ENCODE results near the gene SARM1. TPM values are rescaled to one million over a fixed set of nuclear protein-coding genes. Genes with fewer than 3 reads are reported as not detected.

SARM1 gene
- total and polyA plus RNA-seq, 2 of the 13 experiments (the other 11 are each of a cell fraction or from before 2014, with no cell fraction given), result 0.73 to 0.86 TPM

DNA sequence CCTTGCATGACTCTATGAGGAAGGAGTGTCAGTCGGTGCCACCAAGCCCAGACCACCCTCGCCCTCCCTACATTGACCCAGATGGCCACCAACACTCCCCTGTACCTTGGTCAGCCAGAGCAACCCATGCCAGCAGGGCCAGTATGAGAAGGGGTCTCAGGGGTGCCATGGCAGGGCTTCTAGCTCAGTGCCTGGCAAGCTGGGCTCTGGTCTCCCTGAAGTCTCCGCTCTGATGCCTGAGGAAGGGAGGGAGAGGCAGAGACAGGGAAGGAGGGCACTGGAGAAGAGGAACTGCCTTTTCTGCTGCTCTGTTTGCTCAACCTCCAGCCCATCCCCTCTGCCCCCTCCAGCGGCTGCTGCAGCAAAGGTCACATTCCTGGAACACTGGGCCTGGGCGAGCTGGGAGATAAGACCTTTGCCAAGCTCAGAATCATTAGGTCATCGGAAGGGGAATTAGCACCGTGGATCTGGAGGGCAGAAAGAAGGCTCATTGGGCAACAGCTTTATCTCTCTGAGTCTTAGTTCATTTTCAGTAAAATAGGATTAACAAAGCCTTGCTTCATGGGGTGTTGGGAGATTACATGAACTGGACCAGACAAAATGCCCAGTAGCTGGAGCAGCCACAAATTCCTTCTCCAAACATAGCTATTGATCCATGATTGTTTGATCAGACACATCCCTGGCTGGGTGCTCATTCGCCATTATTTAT, 1.3 kb upstream of the SARM1 start, which contains the start of gene VTN (continued):
- TF ChIP-seq, protein P1, sequence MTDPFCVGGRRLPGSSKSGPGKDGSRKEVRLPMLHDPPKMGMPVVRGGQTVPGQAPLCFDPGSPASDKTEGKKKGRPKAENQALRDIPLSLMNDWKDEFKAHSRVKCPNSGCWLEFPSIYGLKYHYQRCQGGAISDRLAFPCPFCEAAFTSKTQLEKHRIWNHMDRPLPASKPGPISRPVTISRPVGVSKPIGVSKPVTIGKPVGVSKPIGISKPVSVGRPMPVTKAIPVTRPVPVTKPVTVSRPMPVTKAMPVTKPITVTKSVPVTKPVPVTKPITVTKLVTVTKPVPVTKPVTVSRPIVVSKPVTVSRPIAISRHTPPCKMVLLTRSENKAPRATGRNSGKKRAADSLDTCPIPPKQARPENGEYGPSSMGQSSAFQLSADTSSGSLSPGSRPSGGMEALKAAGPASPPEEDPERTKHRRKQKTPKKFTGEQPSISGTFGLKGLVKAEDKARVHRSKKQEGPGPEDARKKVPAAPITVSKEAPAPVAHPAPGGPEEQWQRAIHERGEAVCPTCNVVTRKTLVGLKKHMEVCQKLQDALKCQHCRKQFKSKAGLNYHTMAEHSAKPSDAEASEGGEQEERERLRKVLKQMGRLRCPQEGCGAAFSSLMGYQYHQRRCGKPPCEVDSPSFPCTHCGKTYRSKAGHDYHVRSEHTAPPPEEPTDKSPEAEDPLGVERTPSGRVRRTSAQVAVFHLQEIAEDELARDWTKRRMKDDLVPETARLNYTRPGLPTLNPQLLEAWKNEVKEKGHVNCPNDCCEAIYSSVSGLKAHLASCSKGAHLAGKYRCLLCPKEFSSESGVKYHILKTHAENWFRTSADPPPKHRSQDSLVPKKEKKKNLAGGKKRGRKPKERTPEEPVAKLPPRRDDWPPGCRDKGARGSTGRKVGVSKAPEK (CRISPR knock-in tag; IDR thresholded peaks at IDR 0.05; ENCODE audit: borderline replicate concordance), result peak; percentile 61
- TF ChIP-seq ZSCAN25 (CRISPR knock-in tag; IDR thresholded peaks at IDR 0.05), result peak; percentile 92
- TF ChIP-seq BCL6 (CRISPR knock-in tag; IDR thresholded peaks at IDR 0.05), result peak; percentile 92
- no peak for TF ChIP-seq ZNF672 (CRISPR knock-in tag; IDR thresholded peaks at IDR 0.05)
- no peak; the same call in 1 of the 2 replicates for TF ChIP-seq SNAPC2 (CRISPR knock-in tag; IDR thresholded peaks at IDR 0.05)
- TF ChIP-seq, protein P2, sequence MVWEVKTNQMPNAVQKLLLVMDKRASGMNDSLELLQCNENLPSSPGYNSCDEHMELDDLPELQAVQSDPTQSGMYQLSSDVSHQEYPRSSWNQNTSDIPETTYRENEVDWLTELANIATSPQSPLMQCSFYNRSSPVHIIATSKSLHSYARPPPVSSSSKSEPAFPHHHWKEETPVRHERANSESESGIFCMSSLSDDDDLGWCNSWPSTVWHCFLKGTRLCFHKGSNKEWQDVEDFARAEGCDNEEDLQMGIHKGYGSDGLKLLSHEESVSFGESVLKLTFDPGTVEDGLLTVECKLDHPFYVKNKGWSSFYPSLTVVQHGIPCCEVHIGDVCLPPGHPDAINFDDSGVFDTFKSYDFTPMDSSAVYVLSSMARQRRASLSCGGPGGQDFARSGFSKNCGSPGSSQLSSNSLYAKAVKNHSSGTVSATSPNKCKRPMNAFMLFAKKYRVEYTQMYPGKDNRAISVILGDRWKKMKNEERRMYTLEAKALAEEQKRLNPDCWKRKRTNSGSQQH (CRISPR knock-in tag; IDR thresholded peaks at IDR 0.05; ENCODE audit: low read depth), result peak; percentile 53; the same call in 1 of the 2 replicates
- TF ChIP-seq NR1H2 (CRISPR knock-in tag; IDR thresholded peaks at IDR 0.05; ENCODE audit: borderline replicate concordance, low read depth), result 0 out of 2 replicates have a peak, but pooled peaks have one; percentile 34
- peak; percentile 88 for TF ChIP-seq FOXK1 (CRISPR knock-in tag; IDR thresholded peaks at IDR 0.05; ENCODE audit: borderline replicate concordance, low read depth)
- peak; percentile 70; the same call in 1 of the 2 replicates for TF ChIP-seq NKX3-1 (CRISPR knock-in tag; IDR thresholded peaks at IDR 0.05)
- TF ChIP-seq DPF2 (CRISPR knock-in tag; IDR thresholded peaks at IDR 0.05; ENCODE audit: borderline replicate concordance, low read depth), result peak; percentile 94
- TF ChIP-seq RFXAP (CRISPR knock-in tag; IDR thresholded peaks at IDR 0.05; ENCODE audit: borderline replicate concordance), result peak; percentile 50; the same call in 1 of the 2 replicates
- 0 out of 2 replicates have a peak, but pooled peaks have one; percentile 52 for TF ChIP-seq NFKB2 (CRISPR knock-in tag; IDR thresholded peaks at IDR 0.05; ENCODE audit: borderline replicate concordance)
- peak; percentile 53 for TF ChIP-seq ZNF781 (CRISPR knock-in tag; IDR thresholded peaks at IDR 0.05; ENCODE audit: borderline replicate concordance, not compliant biosample characterization)
- TF ChIP-seq, protein P3, sequence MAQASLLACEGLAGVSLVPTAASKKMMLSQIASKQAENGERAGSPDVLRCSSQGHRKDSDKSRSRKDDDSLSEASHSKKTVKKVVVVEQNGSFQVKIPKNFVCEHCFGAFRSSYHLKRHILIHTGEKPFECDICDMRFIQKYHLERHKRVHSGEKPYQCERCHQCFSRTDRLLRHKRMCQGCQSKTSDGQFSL (CRISPR knock-in tag; IDR thresholded peaks at IDR 0.05), result peak; percentile 29; the same call in 1 of the 2 replicates
- TF ChIP-seq, protein P4, sequence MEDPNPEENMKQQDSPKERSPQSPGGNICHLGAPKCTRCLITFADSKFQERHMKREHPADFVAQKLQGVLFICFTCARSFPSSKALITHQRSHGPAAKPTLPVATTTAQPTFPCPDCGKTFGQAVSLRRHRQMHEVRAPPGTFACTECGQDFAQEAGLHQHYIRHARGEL (CRISPR knock-in tag; IDR thresholded peaks at IDR 0.05), result 0 out of 2 replicates have a peak, but pooled peaks have one; percentile 5
- TF ChIP-seq, protein P5, sequence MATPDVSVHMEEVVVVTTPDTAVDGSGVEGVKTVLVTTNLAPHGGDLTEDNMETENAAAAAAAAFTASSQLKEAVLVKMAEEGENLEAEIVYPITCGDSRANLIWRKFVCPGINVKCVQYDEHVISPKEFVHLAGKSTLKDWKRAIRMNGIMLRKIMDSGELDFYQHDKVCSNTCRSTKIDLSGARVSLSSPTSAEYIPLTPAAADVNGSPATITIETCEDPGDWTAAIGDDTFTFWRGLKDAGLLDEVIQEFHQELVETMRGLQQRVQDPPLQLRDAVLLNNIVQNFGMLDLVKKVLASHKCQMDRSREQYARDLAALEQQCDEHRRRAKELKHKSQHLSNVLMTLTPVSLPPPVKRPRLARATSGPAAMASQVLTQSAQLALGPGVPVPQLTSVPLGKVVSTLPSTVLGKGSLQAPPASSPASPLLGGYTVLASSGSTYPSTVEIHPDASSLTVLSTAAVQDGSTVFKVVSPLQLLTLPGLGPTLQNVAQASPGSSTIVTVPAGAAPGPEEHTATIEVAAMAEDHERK (CRISPR knock-in tag; IDR thresholded peaks at IDR 0.05; ENCODE audit: low read depth), result no peak
- TF ChIP-seq, protein P6, sequence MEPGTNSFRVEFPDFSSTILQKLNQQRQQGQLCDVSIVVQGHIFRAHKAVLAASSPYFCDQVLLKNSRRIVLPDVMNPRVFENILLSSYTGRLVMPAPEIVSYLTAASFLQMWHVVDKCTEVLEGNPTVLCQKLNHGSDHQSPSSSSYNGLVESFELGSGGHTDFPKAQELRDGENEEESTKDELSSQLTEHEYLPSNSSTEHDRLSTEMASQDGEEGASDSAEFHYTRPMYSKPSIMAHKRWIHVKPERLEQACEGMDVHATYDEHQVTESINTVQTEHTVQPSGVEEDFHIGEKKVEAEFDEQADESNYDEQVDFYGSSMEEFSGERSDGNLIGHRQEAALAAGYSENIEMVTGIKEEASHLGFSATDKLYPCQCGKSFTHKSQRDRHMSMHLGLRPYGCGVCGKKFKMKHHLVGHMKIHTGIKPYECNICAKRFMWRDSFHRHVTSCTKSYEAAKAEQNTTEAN (CRISPR knock-in tag; conservative IDR thresholded peaks at IDR 0.05), result 0 out of 2 replicates have a peak, but pooled peaks have one; percentile 6
- TF ChIP-seq, protein P7, sequence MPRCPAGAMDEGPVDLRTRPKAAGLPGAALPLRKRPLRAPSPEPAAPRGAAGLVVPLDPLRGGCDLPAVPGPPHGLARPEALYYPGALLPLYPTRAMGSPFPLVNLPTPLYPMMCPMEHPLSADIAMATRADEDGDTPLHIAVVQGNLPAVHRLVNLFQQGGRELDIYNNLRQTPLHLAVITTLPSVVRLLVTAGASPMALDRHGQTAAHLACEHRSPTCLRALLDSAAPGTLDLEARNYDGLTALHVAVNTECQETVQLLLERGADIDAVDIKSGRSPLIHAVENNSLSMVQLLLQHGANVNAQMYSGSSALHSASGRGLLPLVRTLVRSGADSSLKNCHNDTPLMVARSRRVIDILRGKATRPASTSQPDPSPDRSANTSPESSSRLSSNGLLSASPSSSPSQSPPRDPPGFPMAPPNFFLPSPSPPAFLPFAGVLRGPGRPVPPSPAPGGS (CRISPR knock-in tag; IDR thresholded peaks at IDR 0.05), result 0 out of 2 replicates have a peak, but pooled peaks have one; percentile 22
- TF ChIP-seq ZNF724P (CRISPR knock-in tag; IDR thresholded peaks at IDR 0.05; ENCODE audit: borderline replicate concordance), result no peak
